IMR-90 (cell line): ENCODE measurements around the gene RPS6KA2. TPM values are rescaled to one million over a fixed set of nuclear protein-coding genes. Genes with fewer than 3 reads are reported as not detected.

Experiments used
- ATAC-seq: fragments of 200-7000 bp; cut with Tn5 transposase; 2 replicates; pipeline ENCODE4 v1.9.1; 2020; ENCODE audit warnings: low read depth, mild to moderate bottlenecking, moderate library complexity
- BruUV-seq: library from RNA; stranded (reverse); fragments of 400-500 nt; replicated peaks from 2 replicates; lab custom pipeline; 2021; lab: Mats Ljungman, UMichigan
- CTCF ChIA-PET: fragments of 300-600 bp; formaldehyde crosslinking; extraction: SDS; loops from one replicate; lab custom pipeline; 2021; ENCODE audit warnings: antibody characterized with exemption; lab: Yijun Ruan, JAX
- POLR2A ChIA-PET: fragments of 300-600 bp; sonication (Branson Sonifier 250); formaldehyde crosslinking; loops from one replicate; lab custom pipeline; 2022; ENCODE audit warnings: antibody characterized with exemption; ENCODE audit not compliant: unreplicated experiment; lab: Charles Lee
- DNase-seq: peaks from one replicate; pipeline ENCODE4 v3.0.0; 2013
- H2AFZ ChIP-seq: replicated peaks from 2 replicates; pipeline ENCODE3; 2013; ENCODE audit warnings: low read length, mild to moderate bottlenecking; ENCODE audit not compliant: poor library complexity
- H2AK5ac ChIP-seq: 2 replicates; pipeline ENCODE4 v1.6.1; 2013; ENCODE audit warnings: low read depth, low read length, inconsistent platforms
- H2AK9ac ChIP-seq: replicated peaks from 2 replicates; pipeline ENCODE3; 2013; ENCODE audit warnings: mild to moderate bottlenecking, low read depth, low read length, moderate library complexity; ENCODE audit not compliant: poor library complexity
- H2BK120ac ChIP-seq: 2 replicates; pipeline ENCODE4 v1.6.1; 2013; ENCODE audit warnings: low read depth, low read length, inconsistent platforms
- H2BK15ac ChIP-seq: 3 replicates; pipeline ENCODE4 v1.6.1; 2013; ENCODE audit warnings: low read depth, low read length, inconsistent platforms
- H2BK20ac ChIP-seq: 2 replicates; pipeline ENCODE4 v1.6.1; 2013; ENCODE audit warnings: low read depth, mild to moderate bottlenecking, inconsistent platforms, low read length, moderate library complexity
- H2BK5ac ChIP-seq: 2 replicates; pipeline ENCODE4 v1.6.1; 2013; ENCODE audit warnings: mild to moderate bottlenecking, low read depth, low read length, inconsistent platforms; ENCODE audit not compliant: poor library complexity, severe bottlenecking
- H3K14ac ChIP-seq: replicated peaks from 2 replicates; pipeline ENCODE4 v1.6.1; 2013; ENCODE audit warnings: low read depth, low read length, inconsistent platforms
- H3K18ac ChIP-seq: 2 replicates; pipeline ENCODE4 v1.6.1; 2013; ENCODE audit warnings: low read depth, low read length, control low read depth
- H3K23ac ChIP-seq: 2 replicates; pipeline ENCODE4 v1.6.1; 2013; ENCODE audit warnings: low read depth, low read length, inconsistent platforms
- H3K27ac ChIP-seq: 2 replicates; pipeline ENCODE4 v1.5.1; 2013; ENCODE audit warnings: mild to moderate bottlenecking, control low read depth, low read length; ENCODE audit not compliant: insufficient read depth
- H3K27me3 ChIP-seq: 2 replicates; pipeline ENCODE4 v1.6.1; 2013; ENCODE audit warnings: low read length; ENCODE audit not compliant: control insufficient read depth, insufficient read depth
- H3K36me3 ChIP-seq: 2 replicates; pipeline ENCODE4 v1.6.1; 2013; ENCODE audit warnings: low read length, mixed read lengths; ENCODE audit not compliant: control insufficient read depth, insufficient read depth
- H3K4ac ChIP-seq: 2 replicates; pipeline ENCODE4 v1.6.1; 2013; ENCODE audit warnings: low read depth, low read length, inconsistent platforms
- H3K4me1 ChIP-seq: 2 replicates; pipeline ENCODE4 v1.6.1; 2013; ENCODE audit warnings: low read length, mixed read lengths; ENCODE audit not compliant: control insufficient read depth, insufficient read depth
- H3K4me2 ChIP-seq: 2 replicates; pipeline ENCODE4 v1.6.1; 2013; ENCODE audit warnings: low read depth, mild to moderate bottlenecking, control low read depth, low read length, moderate library complexity
- H3K4me3 ChIP-seq: 2 replicates; pipeline ENCODE4 v1.5.1; 2013; ENCODE audit warnings: low read depth, mild to moderate bottlenecking, control low read depth, low read length, moderate library complexity; ENCODE audit not compliant: insufficient read depth
- H3K56ac ChIP-seq: 2 replicates; pipeline ENCODE4 v1.6.1; 2013; ENCODE audit warnings: low read length, inconsistent platforms; ENCODE audit not compliant: insufficient read depth; ENCODE audit errors: extremely low read depth
- H3K79me1 ChIP-seq, 2 experiments: 2 replicates each; pipeline ENCODE4 v1.6.1; 2013; ENCODE audit warnings: low read length in 2 of 2, inconsistent platforms in 1 of 2, low read depth in 1 of 2
- H3K9ac ChIP-seq: 2 replicates; pipeline ENCODE4 v1.6.1; 2013; ENCODE audit warnings: low read depth, low read length, control low read depth
- H3K9me1 ChIP-seq: 2 replicates; pipeline ENCODE4 v1.6.1; 2013; ENCODE audit warnings: low read length, inconsistent platforms; ENCODE audit not compliant: insufficient read depth
- H3K9me3 ChIP-seq: 2 replicates; pipeline ENCODE4 v1.6.1; 2013; ENCODE audit warnings: low read length; ENCODE audit not compliant: control insufficient read depth, insufficient read depth
- H4K20me1 ChIP-seq: 2 replicates; pipeline ENCODE4 v1.6.1; 2013; ENCODE audit warnings: low read length, inconsistent platforms; ENCODE audit not compliant: insufficient read depth
- H4K5ac ChIP-seq: 2 replicates; pipeline ENCODE4 v1.6.1; 2013; ENCODE audit warnings: mild to moderate bottlenecking, low read depth, low read length, control low read depth
- H4K8ac ChIP-seq, 2 experiments: 2 replicates each; pipeline ENCODE4 v1.6.1; 2013; ENCODE audit warnings: low read depth in 2 of 2, low read length in 2 of 2, control low read depth in 1 of 2, inconsistent platforms in 1 of 2
- H4K91ac ChIP-seq: 2 replicates; pipeline ENCODE4 v1.6.1; 2013; ENCODE audit warnings: low read depth, low read length, inconsistent platforms; ENCODE audit not compliant: insufficient read depth
- BHLHE40 ChIP-seq: fragments of 150-350 bp; IDR thresholded peaks from 2 replicates; pipeline ENCODE4 v1.6.1; 2016; ENCODE audit warnings: mild to moderate bottlenecking, low read depth, low read length
- CEBPB ChIP-seq: IDR thresholded peaks from 2 replicates; pipeline ENCODE4 v1.6.1; 2012; ENCODE audit warnings: low read depth, low read length, improper control_type of control experiment
- CHD1 ChIP-seq: IDR thresholded peaks from 2 replicates; pipeline ENCODE4 v1.6.1; 2012; ENCODE audit warnings: low read depth, low read length, improper control_type of control experiment
- FOS ChIP-seq: fragments of 150-350 bp; IDR thresholded peaks from 2 replicates; pipeline ENCODE4 v1.6.1; 2016; ENCODE audit warnings: low read depth, low read length
- MAFK ChIP-seq: IDR thresholded peaks from 2 replicates; pipeline ENCODE4 v1.6.1; 2012; ENCODE audit warnings: low read depth, low read length, improper control_type of control experiment
- MAZ ChIP-seq: IDR thresholded peaks from 2 replicates; pipeline ENCODE4 v1.6.1; 2012; ENCODE audit warnings: low read depth, mild to moderate bottlenecking, low read length, improper control_type of control experiment, moderate library complexity, borderline replicate concordance
- MXI1 ChIP-seq: IDR thresholded peaks from 2 replicates; pipeline ENCODE4 v1.6.1; 2012; ENCODE audit warnings: low read depth, mild to moderate bottlenecking, low read length, moderate library complexity, borderline replicate concordance
- NFE2L2 ChIP-seq: fragments of 150-350 bp; IDR thresholded peaks from 2 replicates; pipeline ENCODE4 v1.6.1; 2016; ENCODE audit warnings: low read depth, mild to moderate bottlenecking, low read length
- POLR2A ChIP-seq: IDR thresholded peaks from 2 replicates; pipeline ENCODE4 v1.6.1; 2012; ENCODE audit warnings: mild to moderate bottlenecking, low read depth, low read length
- RAD21 ChIP-seq: IDR thresholded peaks from 2 replicates; pipeline ENCODE4 v1.6.1; 2012; ENCODE audit warnings: low read length, improper control_type of control experiment
- RCOR1 ChIP-seq: IDR thresholded peaks from 2 replicates; pipeline ENCODE4 v1.6.1; 2012; ENCODE audit warnings: mild to moderate bottlenecking, low read length, improper control_type of control experiment; ENCODE audit not compliant: insufficient replicate concordance
- RFX5 ChIP-seq: IDR thresholded peaks from 2 replicates; pipeline ENCODE4 v1.8.0; 2012; ENCODE audit warnings: low read depth, mild to moderate bottlenecking, low read length, moderate library complexity
- SMC3 ChIP-seq: fragments of 150-350 bp; IDR thresholded peaks from 2 replicates; pipeline ENCODE4 v1.6.1; 2016; ENCODE audit warnings: low read depth, mild to moderate bottlenecking, antibody characterized with exemption, low read length, moderate library complexity
- WGBS, 2 experiments: methylation state at CpG; one replicate each; pipeline versions ENCODE4 v1.1.5 to v1.1.7; 2013; ENCODE audit warnings: missing lambda C conversion rate in 2 of 2; ENCODE audit not compliant: insufficient read length in 1 of 2; ENCODE audit errors: extremely low coverage in 2 of 2; 5-methylcytosine and 5-hydroxymethylcytosine counted together
- dilution Hi-C: fragments of 300-500 bp; cut with HindIII; formaldehyde crosslinking; loops from one replicate; pipeline ENCODE4 v1.14.3; 2018; ENCODE audit warnings: low sequenced_read_pairs; ENCODE audit not compliant: unreplicated experiment
- in situ Hi-C: fragments of 300-500 bp; cut with MboI; formaldehyde crosslinking; loops from 3 replicates; pipeline ENCODE4 v1.14.3; 2019; ENCODE audit warnings: low sequenced_read_pairs, inconsistent platforms, mixed read lengths
- intact Hi-C: fragments of 100-400 bp; cut with micrococcal nuclease; formaldehyde crosslinking; loops from 2 replicates; pipeline ENCODE4 v1.10.0; 2022
- polyA plus RNA-seq, 3 experiments: library from polyadenylated mRNA; depleted of rRNA; stranded (reverse); fragments of >200 nt; gene quantifications; 2 replicates each; pipeline ENCODE4 v1.2.3, GENCODE V29; 2012; ENCODE audit warnings: low replicate concordance in 1 of 3
- total RNA-seq: library from RNA; depleted of rRNA; stranded (reverse); fragments of >200 nt; gene quantifications from 2 replicates; pipeline ENCODE4 v1.2.3, GENCODE V29; 2012
- TF ChIP-seq, protein P1 (sequence below): fragments of 150-350 bp; IDR thresholded peaks from 2 replicates; pipeline ENCODE4 v1.6.1; 2016; ENCODE audit warnings: low read depth, mild to moderate bottlenecking, low read length, moderate library complexity, borderline replicate concordance
- TF ChIP-seq, protein P2 (sequence below): conservative IDR thresholded peaks from 2 replicates; pipeline ENCODE4 v1.5.1; 2012; ENCODE audit warnings: mild to moderate bottlenecking, low read depth, low read length, improper control_type of control experiment
- TF ChIP-seq, protein P3 (sequence below): fragments of 150-350 bp; IDR thresholded peaks from 2 replicates; pipeline ENCODE4 v1.6.1; 2017; ENCODE audit warnings: mild to moderate bottlenecking, antibody characterized with exemption, low read length, low read depth

RPS6KA2 gene
- total and polyA plus RNA-seq, 2 of the 4 experiments (the other 2 are of a cell fraction), result 26.9 to 31.3 TPM

DNA sequence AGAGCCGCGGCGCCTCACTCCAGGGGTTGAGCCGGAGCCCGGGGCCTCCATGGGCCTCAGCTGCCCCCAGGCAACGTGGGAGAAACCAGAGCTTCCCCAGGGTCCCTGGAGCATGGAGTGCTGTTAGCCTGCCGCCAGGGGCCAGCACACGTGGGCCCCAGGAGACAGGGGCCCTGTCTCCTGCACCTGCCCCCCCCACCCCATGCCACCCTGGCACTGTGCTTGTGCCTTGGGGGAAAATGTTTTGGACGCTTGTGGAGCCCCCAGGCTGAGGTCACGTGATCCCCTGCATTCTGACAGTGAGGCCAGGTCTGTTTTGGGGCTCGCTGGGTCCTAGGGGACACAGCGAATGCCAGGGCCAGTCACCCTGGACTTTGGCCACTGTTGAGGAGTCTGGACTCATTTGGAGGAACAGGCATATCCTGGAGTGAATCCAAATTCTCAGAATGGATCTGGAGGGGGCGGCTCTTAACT lies 214.1 kb downstream of the RPS6KA2 start:
- Histone ChIP-seq H3K4me2 (no peak overlapping the region), H3K27ac (no peak overlapping the region), H3K23ac (no peak overlapping the region), H2BK120ac (no peak overlapping the region), H3K18ac (no peak overlapping the region), H4K8ac (no peak overlapping the region), H3K27me3 (no peaks in the 10 kb centered on the region), H3K36me3 (peaks cover 54% of the 10 kb centered on the region), H2AK9ac (no peak overlapping the region), H2BK15ac (no peak overlapping the region), H3K4me3 (no peak overlapping the region), H2BK20ac (no peak overlapping the region), H3K9me3 (no peaks in the 10 kb centered on the region), H2BK5ac (no peak overlapping the region), H4K5ac (no peak overlapping the region), H3K4me1 (no peaks in the 10 kb centered on the region), H3K56ac (no peak overlapping the region), H3K14ac (no peak overlapping the region), H3K9me1 (peaks cover 5% of the 10 kb centered on the region), H4K91ac (no peak overlapping the region), H3K4ac (no peak overlapping the region), H2AFZ (no peak overlapping the region), H2AK5ac (no peak overlapping the region), H4K20me1 (peaks cover 3% of the 10 kb centered on the region), H3K9ac (no peak overlapping the region), H3K79me1 (0 out of 4 replicates have a peak, but pooled peaks cover 0 to 5% of the 10 kb centered on the region in 2 experiments)
- intact Hi-C loops, result no loop called here
- BruUV-seq, result no TSS peak
- in situ Hi-C loops, result no loop called here
- CTCF ChIA-PET, result no interaction called here
- ATAC-seq, result no peak
- TF ChIP-seq SMC3 (no peak), RFX5 (no peak), POLR2A (no peak), RAD21 (no peak), CHD1 (no peak), FOS (no peak), BHLHE40 (no peak), MAFK (no peak), MXI1 (no peak), CEBPB (no peak), NFE2L2 (no peak), RCOR1 (no peak), MAZ (no peak)
- TF ChIP-seq, protein P1, sequence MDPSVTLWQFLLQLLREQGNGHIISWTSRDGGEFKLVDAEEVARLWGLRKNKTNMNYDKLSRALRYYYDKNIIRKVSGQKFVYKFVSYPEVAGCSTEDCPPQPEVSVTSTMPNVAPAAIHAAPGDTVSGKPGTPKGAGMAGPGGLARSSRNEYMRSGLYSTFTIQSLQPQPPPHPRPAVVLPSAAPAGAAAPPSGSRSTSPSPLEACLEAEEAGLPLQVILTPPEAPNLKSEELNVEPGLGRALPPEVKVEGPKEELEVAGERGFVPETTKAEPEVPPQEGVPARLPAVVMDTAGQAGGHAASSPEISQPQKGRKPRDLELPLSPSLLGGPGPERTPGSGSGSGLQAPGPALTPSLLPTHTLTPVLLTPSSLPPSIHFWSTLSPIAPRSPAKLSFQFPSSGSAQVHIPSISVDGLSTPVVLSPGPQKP, result no peak
- TF ChIP-seq, protein P2, sequence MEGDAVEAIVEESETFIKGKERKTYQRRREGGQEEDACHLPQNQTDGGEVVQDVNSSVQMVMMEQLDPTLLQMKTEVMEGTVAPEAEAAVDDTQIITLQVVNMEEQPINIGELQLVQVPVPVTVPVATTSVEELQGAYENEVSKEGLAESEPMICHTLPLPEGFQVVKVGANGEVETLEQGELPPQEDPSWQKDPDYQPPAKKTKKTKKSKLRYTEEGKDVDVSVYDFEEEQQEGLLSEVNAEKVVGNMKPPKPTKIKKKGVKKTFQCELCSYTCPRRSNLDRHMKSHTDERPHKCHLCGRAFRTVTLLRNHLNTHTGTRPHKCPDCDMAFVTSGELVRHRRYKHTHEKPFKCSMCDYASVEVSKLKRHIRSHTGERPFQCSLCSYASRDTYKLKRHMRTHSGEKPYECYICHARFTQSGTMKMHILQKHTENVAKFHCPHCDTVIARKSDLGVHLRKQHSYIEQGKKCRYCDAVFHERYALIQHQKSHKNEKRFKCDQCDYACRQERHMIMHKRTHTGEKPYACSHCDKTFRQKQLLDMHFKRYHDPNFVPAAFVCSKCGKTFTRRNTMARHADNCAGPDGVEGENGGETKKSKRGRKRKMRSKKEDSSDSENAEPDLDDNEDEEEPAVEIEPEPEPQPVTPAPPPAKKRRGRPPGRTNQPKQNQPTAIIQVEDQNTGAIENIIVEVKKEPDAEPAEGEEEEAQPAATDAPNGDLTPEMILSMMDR, result no peak
- TF ChIP-seq, protein P3, sequence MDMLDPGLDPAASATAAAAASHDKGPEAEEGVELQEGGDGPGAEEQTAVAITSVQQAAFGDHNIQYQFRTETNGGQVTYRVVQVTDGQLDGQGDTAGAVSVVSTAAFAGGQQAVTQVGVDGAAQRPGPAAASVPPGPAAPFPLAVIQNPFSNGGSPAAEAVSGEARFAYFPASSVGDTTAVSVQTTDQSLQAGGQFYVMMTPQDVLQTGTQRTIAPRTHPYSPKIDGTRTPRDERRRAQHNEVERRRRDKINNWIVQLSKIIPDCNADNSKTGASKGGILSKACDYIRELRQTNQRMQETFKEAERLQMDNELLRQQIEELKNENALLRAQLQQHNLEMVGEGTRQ, result no peak
- DNase-seq, result no peak
- 78% methylated on average over 3 of the region's 13 CpGs; no CpG with 5 or more reads in 1 of the 2 experiments for WGBS, 2 experiments
- dilution Hi-C loops, result no loop called here
- POLR2A ChIA-PET, result no interaction called here
